PFSK-1 (cell line): Measurements from ENCODE around the gene ERVK3-1.

Experiments
- FOXP2 ChIP-seq: optimal IDR thresholded peaks from 2 replicates; pipeline ENCODE3; 2011; ENCODE audit warnings: borderline replicate concordance, control low read depth, inconsistent platforms; ENCODE audit not compliant: insufficient read depth; ENCODE audit errors: extremely low read length, extremely low read depth
- POLR2AphosphoS5 ChIP-seq: IDR thresholded peaks from 2 replicates; pipeline ENCODE4 v1.6.1; 2012; ENCODE audit warnings: low read depth, mild to moderate bottlenecking, control low read depth, low read length, moderate library complexity
- SIN3A ChIP-seq: IDR thresholded peaks from 2 replicates; pipeline ENCODE4 v1.6.1; 2012; ENCODE audit warnings: mild to moderate bottlenecking, low read length, moderate library complexity, borderline replicate concordance; ENCODE audit not compliant: insufficient read depth
- TAF1 ChIP-seq: IDR thresholded peaks from 2 replicates; pipeline ENCODE4 v1.6.1; 2012; ENCODE audit warnings: low read length, control low read depth, borderline replicate concordance; ENCODE audit not compliant: insufficient read depth
- TF ChIP-seq, protein P1 (sequence below), 2 experiments: IDR thresholded peaks; 2 replicates each; pipeline versions ENCODE4 v1.6.1 to v1.8.0; 2011 to 2012; ENCODE audit warnings: low read depth in 2 of 2, low read length in 2 of 2, control low read depth in 1 of 2, inconsistent platforms in 1 of 2, mild to moderate bottlenecking in 1 of 2, moderate library complexity in 1 of 2; ENCODE audit not compliant: insufficient read depth in 1 of 2

The ERVK3-1 gene

DNA sequence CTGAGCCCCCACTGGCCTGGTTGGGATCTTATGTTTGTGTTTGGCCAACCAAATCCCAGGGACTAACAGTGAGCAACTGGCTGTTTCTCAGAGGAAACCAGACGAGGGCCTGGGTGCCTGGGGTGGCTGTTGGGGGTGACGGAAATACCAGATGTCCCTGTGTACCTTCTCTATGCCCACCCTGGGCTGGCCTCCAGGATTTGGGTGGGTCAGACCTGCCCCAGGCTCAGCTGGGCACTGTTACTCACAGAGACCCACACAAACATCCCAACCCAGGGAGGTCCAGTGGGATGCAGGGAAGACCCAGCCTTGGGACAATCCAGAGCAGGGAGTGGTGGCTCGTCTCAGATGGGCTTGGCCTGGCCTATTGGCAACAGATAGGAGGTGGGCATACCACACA, 30.5 kb downstream of the ERVK3-1 start:
- no peak for TF ChIP-seq SIN3A

DNA sequence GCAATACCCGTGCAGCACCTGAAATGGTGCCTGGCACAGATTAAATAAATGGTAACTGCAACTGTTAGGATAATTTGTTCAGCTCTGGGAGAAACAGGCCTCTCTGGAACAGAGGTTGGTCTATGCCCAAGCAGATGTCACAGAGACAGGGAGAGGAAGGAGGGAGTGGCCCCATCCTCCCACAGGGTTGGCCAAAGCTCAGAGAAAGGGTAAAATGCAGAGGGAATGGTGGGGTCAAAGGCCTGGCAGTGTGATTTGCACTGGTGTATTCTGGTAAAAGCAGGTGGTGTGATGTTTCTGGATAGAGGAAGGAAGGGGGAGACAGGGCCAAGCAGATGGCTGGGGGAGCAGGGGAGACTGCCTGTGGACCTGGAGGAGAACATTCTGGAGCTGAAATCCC, 31.0 kb downstream of the ERVK3-1 start:
- TF ChIP-seq FOXP2: no peak
- TF ChIP-seq TAF1: no peak
- no peak for TF ChIP-seq POLR2AphosphoS5
- TF ChIP-seq, protein P1, sequence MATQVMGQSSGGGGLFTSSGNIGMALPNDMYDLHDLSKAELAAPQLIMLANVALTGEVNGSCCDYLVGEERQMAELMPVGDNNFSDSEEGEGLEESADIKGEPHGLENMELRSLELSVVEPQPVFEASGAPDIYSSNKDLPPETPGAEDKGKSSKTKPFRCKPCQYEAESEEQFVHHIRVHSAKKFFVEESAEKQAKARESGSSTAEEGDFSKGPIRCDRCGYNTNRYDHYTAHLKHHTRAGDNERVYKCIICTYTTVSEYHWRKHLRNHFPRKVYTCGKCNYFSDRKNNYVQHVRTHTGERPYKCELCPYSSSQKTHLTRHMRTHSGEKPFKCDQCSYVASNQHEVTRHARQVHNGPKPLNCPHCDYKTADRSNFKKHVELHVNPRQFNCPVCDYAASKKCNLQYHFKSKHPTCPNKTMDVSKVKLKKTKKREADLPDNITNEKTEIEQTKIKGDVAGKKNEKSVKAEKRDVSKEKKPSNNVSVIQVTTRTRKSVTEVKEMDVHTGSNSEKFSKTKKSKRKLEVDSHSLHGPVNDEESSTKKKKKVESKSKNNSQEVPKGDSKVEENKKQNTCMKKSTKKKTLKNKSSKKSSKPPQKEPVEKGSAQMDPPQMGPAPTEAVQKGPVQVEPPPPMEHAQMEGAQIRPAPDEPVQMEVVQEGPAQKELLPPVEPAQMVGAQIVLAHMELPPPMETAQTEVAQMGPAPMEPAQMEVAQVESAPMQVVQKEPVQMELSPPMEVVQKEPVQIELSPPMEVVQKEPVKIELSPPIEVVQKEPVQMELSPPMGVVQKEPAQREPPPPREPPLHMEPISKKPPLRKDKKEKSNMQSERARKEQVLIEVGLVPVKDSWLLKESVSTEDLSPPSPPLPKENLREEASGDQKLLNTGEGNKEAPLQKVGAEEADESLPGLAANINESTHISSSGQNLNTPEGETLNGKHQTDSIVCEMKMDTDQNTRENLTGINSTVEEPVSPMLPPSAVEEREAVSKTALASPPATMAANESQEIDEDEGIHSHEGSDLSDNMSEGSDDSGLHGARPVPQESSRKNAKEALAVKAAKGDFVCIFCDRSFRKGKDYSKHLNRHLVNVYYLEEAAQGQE (IDR thresholded peaks at IDR 0.05; ENCODE audit: insufficient read depth in 1 of 2, low read depth in 2 of 2, low read length in 2 of 2): no peak
- TF ChIP-seq SIN3A: no peak

DNA sequence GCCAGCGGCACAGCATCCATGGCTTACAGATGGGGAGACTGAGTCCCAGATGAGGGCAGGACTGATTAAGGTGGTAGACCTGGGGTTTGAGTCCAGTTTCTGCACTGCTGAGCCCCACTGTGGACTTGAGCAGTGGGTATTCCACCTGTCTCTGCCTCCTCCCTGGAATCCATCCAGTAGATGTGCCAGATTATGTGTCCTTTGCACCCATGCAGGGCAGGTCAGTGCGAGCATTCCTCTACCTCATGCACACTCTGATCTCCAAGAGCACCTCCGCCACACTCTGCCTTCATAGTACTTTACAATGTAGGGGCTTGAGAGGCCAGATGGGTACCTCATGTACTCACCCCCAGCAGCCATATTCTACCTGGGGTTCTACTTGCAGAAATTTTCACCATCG, 31.6 kb downstream of the ERVK3-1 start:
- TF ChIP-seq TAF1: no peak
- TF ChIP-seq, protein P1 (IDR thresholded peaks at IDR 0.05; ENCODE audit: insufficient read depth in 1 of 2, low read depth in 2 of 2, low read length in 2 of 2): no peak
- no peak for TF ChIP-seq FOXP2
- TF ChIP-seq SIN3A: no peak
- no peak for TF ChIP-seq POLR2AphosphoS5

DNA sequence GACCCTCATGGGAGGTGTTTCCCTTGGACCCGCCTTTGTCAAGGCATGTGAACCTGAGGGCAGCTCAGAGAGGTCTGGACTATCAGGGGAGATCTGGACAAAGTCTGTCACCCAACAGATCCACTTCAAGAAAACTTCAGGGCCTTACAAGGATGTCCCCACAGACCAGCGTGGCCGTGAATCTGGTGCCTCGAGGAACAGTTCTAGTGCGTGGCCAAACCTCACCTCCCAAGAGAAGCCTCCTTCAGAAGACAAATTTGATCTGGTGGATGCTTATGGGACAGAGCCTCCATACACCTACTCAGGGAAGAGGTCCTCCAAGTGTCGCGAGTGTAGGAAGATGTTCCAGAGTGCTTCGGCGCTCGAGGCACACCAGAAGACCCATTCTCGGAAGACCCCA, 33.2 kb downstream of the ERVK3-1 start:
- TF ChIP-seq SIN3A (no peak), FOXP2 (no peak), TAF1 (no peak), POLR2AphosphoS5 (no peak)
- TF ChIP-seq, protein P1 (IDR thresholded peaks at IDR 0.05; ENCODE audit: insufficient read depth in 1 of 2, low read depth in 2 of 2, low read length in 2 of 2): no peak

DNA sequence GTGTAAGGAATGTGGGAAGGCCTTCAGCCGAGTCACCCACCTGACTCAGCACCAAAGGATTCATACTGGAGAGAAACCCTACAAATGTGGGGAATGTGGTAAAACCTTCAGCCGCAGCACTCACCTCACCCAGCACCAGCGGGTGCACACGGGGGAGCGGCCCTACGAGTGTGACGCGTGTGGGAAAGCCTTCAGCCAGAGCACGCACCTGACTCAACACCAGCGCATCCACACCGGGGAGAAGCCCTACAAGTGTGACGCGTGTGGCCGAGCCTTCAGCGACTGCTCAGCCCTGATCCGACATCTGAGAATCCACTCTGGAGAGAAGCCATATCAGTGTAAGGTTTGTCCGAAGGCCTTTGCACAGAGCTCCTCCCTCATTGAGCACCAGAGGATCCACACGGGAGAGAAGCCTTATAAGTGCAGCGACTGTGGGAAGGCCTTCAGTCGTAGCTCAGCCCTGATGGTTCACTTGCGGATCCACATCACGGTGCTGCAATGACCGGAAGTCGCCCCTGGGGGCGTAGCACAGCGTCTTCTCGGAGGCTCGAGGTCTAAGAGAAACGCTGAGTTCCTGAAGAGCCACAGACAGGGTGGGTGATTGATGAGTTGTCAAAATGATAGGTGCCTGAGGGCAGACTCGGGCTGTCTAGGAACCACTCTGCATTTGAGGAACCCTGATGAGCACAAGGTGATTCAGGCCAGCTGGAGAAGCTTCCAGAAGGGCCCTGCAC, 33.8 kb downstream of the ERVK3-1 start:
- no peak for TF ChIP-seq POLR2AphosphoS5

DNA sequence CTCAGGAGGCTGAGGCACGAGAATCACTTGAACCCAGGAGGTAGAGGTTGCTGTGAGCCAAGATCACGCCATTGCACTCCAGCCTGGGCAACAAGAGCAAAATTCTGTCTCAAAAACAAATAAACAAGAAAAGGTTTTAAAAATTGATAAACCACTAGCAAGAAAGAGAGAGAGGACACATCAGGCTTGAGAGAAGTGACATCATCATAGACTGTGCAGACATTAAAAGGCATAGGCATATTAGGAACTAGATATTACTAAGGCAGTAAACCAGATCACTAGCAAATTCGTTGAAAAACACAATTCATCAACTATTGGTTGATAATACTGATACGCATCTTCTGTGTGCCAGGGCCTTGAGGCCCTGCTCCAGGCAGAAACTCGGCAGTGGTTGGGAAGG, 40.4 kb downstream of the ERVK3-1 start:
- no peak for TF ChIP-seq SIN3A
- no peak for TF ChIP-seq FOXP2
- TF ChIP-seq, protein P1 (IDR thresholded peaks at IDR 0.05; ENCODE audit: insufficient read depth in 1 of 2, low read depth in 2 of 2, low read length in 2 of 2): no peak
- TF ChIP-seq TAF1: no peak
- no peak for TF ChIP-seq POLR2AphosphoS5
